CD4-positive, alpha-beta T cell treated with Interleukin-1 beta for 1 hour (primary cell): ENCODE measurements around the gene GALNTL6.
"Not testable (repeated sequence)": the region's sequence is repeated elsewhere in the genome, so short reads cannot be mapped to it uniquely, and the experiment has no call there.

Source experiments
- DNase-seq, 2 donors: peaks; one replicate each; pipeline ENCODE4 v3.0.0-alpha.2; 2020 to 2022

GALNTL6 gene

DNA sequence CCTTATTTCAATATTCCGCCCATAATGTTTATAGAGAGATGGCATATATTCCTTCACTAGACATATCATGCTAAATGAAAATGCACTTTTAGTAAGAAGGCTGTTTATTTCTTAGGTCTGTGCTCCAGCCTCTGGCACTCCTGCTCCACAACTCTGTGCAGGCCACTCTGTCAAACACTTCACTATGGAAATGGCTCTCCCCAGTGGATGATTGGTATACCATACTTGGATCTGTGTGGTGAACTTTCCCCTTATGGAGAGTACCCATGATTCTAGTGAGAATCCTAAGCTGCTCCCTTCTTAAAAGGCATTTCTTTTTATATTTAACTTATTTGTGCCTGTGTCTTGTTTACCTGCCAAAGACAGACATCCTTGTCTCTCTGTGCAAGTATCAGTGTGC is 875.3 kb downstream of the GALNTL6 start:
- DNase-seq: no peak

DNA sequence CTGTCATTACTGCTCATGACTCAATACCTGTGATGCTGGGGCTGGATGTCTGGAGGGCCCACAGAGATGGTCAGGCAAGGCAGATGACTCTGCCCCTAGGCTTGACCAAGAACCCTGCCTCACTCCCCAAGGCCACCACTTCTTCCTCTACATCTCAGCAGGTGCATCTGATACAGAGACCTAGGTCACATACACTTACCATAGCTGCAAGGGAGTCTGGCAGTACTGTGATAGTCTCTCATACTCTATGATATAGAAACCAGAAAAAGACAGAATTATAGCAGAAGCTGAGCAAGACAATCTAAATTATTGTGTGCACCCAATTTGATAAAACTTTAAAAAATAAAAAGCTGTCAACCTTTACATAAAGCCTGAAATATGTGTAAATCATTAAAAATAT is 878.3 kb downstream of the GALNTL6 start:
- no peak for DNase-seq

- no peak for DNase-seq
Observed at GRCh38 chr4:172692701-172693100, 879.5 kb downstream of the GALNTL6 start.

DNA sequence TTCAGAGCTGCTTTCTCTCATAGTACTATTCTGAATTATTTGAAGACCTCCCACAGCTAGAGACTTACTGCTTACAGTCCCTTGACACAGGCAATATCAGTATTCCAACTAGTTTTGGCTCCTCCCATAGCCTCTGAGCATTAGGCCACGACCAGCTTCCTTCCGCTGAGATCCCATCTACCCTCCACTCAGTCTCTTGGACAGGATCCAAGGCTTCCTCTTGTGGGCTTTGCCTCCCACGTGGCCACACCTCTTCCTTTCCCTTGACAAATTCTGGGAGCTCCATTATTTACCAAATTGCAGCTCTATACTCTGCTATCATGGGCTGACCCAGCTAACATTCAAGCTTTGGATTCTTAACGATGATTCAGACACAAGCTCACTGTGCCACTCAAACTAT is 885.1 kb downstream of the GALNTL6 start:
- DNase-seq: no peak

DNA sequence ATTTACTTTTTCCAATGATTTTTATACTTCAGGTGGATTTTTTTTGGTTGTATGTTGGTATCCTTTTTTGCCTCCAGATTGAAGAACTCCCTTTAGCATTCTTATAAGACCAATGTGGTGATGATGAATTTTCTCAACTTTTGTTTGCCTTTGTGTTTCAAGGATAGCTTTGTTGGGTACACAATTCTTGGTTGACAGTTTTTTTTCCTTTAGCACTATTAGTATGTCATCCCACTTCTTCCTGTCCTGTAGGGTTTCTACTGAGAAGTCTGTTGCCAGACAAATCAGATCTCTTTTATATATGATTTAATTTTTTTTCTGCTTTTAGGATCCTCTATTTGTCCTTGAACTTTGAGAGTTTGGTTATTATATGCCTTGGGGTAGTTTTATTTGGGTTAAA is 892.4 kb downstream of the GALNTL6 start:
- no peak for DNase-seq

- DNase-seq: no peak
Observed at GRCh38 chr4:172706000-172706399, 892.8 kb downstream of the GALNTL6 start.

- DNase-seq: no peak
Observed at GRCh38 chr4:172707622-172708021, 894.4 kb downstream of the GALNTL6 start.

DNA sequence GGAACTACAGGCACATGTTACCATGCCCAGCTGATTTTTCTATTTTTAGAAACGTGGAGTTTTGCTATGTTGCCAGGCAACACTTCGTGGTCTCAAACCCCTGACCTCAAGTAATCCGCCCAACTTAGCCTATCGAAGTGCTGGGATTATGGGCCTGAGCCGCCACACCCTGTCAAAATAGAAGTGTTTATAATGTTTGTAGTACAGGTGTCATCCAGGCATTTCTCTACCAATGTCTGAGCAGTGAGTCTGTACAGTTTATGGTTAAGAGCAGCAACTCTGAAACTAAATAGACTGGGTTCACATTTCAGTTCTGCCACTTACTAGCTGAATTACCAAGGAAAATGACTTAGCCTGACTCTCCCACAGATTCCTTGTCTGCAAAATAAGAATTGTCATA is 895.0 kb downstream of the GALNTL6 start:
- no peak for DNase-seq

- no peak for DNase-seq
Observed at GRCh38 chr4:172709376-172709775, 896.2 kb downstream of the GALNTL6 start.

- DNase-seq: no peak
Observed at GRCh38 chr4:172716291-172716690, 903.1 kb downstream of the GALNTL6 start.

DNA sequence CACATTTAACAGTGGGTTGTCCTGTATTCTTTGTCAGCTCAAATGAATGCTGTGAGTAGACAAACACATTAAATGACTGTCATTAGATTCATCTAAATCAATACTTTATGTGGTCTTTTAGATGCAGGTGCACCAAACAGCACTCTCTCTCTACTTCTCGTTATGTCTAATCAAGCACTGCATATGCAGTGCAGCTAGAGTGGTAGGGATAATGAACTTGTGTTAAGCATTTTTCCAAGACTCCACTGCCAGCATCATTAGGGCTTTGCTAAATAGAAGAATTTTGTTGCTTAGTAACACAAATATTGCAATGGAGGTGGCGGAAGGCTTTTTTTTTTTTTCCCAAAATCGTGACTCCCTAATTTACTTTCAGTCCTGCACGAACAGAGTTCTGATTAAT is 908.5 kb downstream of the GALNTL6 start:
- no peak for DNase-seq

GRCh38 chr4:172725581-172725980 is 912.4 kb downstream of the GALNTL6 start:
- no peak for DNase-seq

GRCh38 chr4:172726001-172726423 is 912.8 kb downstream of the GALNTL6 start:
- no peak for DNase-seq

- DNase-seq: no peak
Observed at GRCh38 chr4:172727631-172728030, 914.4 kb downstream of the GALNTL6 start.

GRCh38 chr4:172733645-172734044 is 920.4 kb downstream of the GALNTL6 start:
- DNase-seq: not testable (repeated sequence)

DNA sequence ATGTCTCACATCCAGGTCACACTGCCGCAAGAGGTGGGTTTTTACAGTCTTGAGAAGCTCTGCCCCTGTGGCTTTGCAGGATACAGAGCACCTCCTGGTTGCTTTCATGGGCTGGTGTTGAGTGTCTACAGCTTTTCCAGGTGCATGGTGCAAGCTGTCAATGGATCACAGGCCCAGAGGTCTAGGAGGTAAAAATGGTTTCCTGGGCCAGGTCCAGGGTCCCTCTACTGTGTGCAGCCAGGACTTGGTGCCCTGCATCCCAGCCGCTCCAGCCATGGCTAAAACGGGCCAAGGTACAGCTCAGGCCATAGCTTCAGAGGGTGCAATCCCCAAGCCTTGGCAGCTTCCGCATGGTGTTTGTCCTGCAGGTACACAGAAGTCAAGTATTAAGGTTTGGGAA is 921.4 kb downstream of the GALNTL6 start:
- no peak for DNase-seq

GRCh38 chr4:172736046-172736445 is 922.8 kb downstream of the GALNTL6 start:
- no peak for DNase-seq

DNA sequence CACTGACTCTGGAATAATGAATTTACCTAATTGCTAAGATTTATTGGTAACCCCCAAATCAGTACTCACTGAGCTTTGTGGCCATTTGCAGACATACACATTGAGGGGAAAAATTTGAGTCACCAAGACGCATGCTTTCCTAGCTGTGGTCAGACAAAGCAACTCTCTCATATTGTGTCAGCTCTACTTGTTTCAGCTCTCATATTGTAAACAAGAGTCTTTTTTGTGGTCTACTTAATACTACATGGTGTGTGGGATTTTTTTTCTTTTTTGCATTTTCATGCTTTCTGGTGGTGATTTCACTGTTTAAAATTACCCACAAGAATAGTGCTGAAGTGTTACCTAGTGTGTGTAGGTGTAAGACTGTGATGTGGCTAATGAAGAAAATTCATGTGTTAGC is 927.2 kb downstream of the GALNTL6 start:
- no peak for DNase-seq

GRCh38 chr4:172750910-172751309 is 937.7 kb downstream of the GALNTL6 start:
- no peak for DNase-seq

DNA sequence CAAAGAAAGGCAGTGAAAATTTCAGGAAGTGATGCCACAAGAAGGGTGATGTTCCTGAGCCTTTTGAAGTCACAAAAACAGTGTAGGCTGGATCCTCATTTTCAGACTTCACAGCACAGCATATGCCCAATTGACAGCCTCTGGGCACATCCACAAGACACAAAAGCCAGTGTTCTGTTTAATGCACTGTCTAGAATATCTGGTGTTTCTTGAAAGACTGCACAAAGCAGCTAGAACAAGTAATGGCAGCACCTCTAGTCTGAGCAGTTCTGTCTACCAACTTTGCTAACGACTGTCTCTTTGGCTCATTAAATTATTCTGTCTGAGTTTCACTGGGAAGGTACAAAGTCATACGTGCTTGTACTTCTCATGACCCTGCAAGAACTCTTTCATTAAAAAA is 938.3 kb downstream of the GALNTL6 start:
- no peak for DNase-seq

- no peak for DNase-seq
Observed at GRCh38 chr4:172758586-172759340, 945.6 kb downstream of the GALNTL6 start.

DNA sequence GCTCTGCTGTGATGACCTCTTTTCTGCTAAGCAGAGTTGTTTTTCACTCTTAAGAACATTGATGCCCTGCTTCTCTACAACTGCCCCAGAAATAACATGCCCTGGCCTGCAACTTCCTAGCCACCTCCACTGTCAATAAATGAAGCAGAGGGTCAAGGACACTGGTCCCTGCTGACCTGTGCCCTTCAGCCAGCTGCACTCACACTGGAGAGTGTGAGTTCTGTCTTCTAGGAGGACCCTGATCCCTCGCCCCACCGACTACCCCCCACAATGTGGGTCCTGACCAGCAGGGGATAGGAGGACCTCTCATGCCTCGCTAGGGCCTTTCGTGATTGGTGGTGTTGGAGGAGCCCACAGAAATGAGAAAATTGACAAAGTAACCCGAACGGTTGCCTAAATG is 947.3 kb downstream of the GALNTL6 start:
- DNase-seq: no peak

DNA sequence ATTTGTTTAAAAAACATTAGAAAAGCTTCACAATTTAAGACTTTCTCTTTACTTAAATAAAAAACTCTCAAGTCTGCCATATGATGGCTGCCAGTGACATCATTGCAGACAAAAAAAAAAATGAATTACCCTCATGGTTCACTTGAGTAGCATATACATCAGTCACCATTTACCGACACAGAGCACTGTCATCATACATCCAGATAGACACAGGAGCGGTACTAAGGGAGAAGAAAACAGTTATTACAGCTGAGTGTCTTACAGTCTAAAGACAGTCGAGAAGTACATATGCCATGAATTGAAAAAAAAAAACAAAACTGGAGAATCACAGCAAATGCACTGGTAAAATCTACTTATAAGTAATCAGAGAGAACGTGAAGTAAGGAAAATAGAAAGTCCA is 949.7 kb downstream of the GALNTL6 start:
- no peak for DNase-seq

- DNase-seq: no peak
Observed at GRCh38 chr4:172770787-172771186, 957.6 kb downstream of the GALNTL6 start.

DNA sequence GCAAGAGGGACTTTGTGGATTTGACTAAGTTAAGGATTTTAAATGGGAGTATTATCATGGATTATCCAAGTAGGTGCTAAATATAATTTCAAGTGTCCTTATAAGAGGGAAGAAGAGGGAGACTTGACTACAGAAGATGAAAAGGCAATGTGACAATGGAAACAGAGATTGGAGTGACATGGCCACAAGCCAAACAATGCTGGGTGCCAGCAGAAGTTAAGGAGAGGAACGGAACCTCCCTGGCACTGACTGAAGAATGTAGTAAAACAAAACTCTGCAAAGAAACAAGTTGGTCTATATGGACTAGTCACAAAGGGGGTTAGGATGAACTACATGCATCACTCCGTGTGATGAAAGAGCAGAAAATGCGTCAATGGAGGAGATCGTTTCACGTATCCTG is 959.6 kb downstream of the GALNTL6 start:
- DNase-seq: no peak
